Aorta (tissue), 5 donors: ENCODE results near the gene OR4D1. TPM values are rescaled to one million over a fixed set of nuclear protein-coding genes. Genes with fewer than 3 reads are reported as not detected.
"Not testable (repeated sequence)": the region's sequence is repeated elsewhere in the genome, so short reads cannot be mapped to it uniquely, and the experiment has no call there.

Experiments
- ATAC-seq: fragments of 200-7000 bp; cut with Tn5 transposase; one replicate; pipeline ENCODE4 v1.9.1; 2022; ENCODE audit warnings: moderate library complexity; ENCODE audit not compliant: low FRiP score
- DNase-seq, 2 donors: peaks; one replicate each; pipeline ENCODE4 v3.0.0-alpha.2; 2020
- H3K27ac ChIP-seq, 2 donors: one replicate each; pipeline ENCODE4 v1.5.1; 2013; ENCODE audit warnings: low read length in 2 of 2, mild to moderate bottlenecking in 2 of 2, moderate library complexity in 2 of 2, control low read depth in 1 of 2, inconsistent platforms in 1 of 2, low read depth in 1 of 2
- H3K27me3 ChIP-seq, 2 donors: one replicate each; pipeline ENCODE4 v1.6.1; 2013; ENCODE audit warnings: control low read depth in 1 of 2, low read length in 1 of 2, mild to moderate bottlenecking in 1 of 2, moderate library complexity in 1 of 2; ENCODE audit not compliant: insufficient read depth in 2 of 2, control insufficient read depth in 1 of 2
- H3K36me3 ChIP-seq, 2 donors: one replicate each; pipeline ENCODE4 v1.6.1; 2013; ENCODE audit warnings: control low read depth in 1 of 2, low read length in 1 of 2, mild to moderate bottlenecking in 1 of 2; ENCODE audit not compliant: insufficient read depth in 2 of 2, control insufficient read depth in 1 of 2
- H3K4me1 ChIP-seq, 2 donors: one replicate each; pipeline ENCODE4 v1.6.1; 2013; ENCODE audit warnings: low read length in 2 of 2, control low read depth in 1 of 2, mild to moderate bottlenecking in 1 of 2, moderate library complexity in 1 of 2; ENCODE audit not compliant: insufficient read depth in 2 of 2, control insufficient read depth in 1 of 2
- H3K4me3 ChIP-seq, 2 donors: one replicate each; pipeline ENCODE4 v1.5.1; 2013; ENCODE audit warnings: low read length in 2 of 2, control low read depth in 1 of 2, mild to moderate bottlenecking in 1 of 2
- H3K9me3 ChIP-seq: one replicate; pipeline ENCODE4 v1.6.1; 2013; ENCODE audit warnings: mild to moderate bottlenecking, low read length; ENCODE audit not compliant: control insufficient read depth
- WGBS, 2 donors: extraction: QIAGEN DNeasy Blood & Tissue Kit; methylation state at CpG; one replicate each; pipeline ENCODE4 v1.1.7; 2013; 5-methylcytosine and 5-hydroxymethylcytosine counted together
- intact Hi-C, 2 donors: fragments of 100-400 bp; cut with DNase I; formaldehyde crosslinking; loops; one replicate each; pipeline versions ENCODE4 v1.14.2 to v1.15.0; 2022
- polyA plus RNA-seq, 2 donors: library from polyadenylated mRNA; stranded (reverse); fragments of 200-250 nt; gene quantifications; one replicate each; pipeline ENCODE4 v1.2.3, GENCODE V29; 2013
- total RNA-seq, 2 donors: library from RNA; stranded (reverse); fragmentation: NEBNext Ultra II Directional; extraction: Animal tissue kit (Norgen Biotek cat#: 25700); gene quantifications; one replicate each; pipeline ENCODE4 v1.2.1, GENCODE V29; 2021
- donor health status: healthy with polysubstance abuse.
- donor health status: Bipolar disorder and iron deficiency.
- donor health status: DM: no; HTN: no; CAD: no.
- donor health status: DM: no; HTN: no; CAD: no.
- donor health status: DM: yes; HTN: yes; CAD: no.

OR4D1 gene
- total and polyA plus RNA-seq, 4 donors: not detected

DNA sequence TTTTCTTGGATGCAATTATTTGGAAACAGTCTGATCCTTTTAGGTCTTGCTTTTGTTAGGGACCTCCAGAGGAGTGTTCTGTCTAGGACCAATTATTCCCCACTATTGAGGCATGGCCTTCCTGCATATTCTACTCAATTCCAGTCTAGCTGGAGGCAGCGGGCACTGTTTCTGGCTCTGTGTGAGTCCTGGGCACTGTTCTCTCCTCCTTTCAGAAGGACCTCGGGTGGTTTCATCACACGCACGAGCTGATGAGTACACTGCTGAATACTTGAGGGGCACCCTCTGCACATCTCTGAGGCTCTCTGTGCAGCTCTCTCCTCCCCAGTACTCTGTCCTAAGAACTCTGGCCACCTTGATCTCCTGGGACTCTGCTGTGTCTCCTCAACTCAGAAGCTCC, 34.2 kb upstream of the OR4D1 start:
- 75 to 80% methylated on average over 4 of the region's 4 CpGs for WGBS, 2 donors
- H3K4me1 ChIP-seq: no peaks in the 10 kb centered on the region
- intact Hi-C loops: loop anchor here (5.0 to 10.0 kb wide), 5 partner anchors 99 to 979 kb away; partner anchors contain the start of genes MRPS23 (in 1 of the 2) and SRSF1 (in 1 of the 2)
- no peaks in the 10 kb centered on the region for H3K9me3 ChIP-seq
- no peak overlapping the region for H3K27ac ChIP-seq
- ATAC-seq (no peak), DNase-seq (peak in 1 of 2 donors; percentile 56)
- H3K27me3 ChIP-seq: no peaks in the 10 kb centered on the region
- no peaks in the 10 kb centered on the region for H3K36me3 ChIP-seq
- H3K4me3 ChIP-seq: no peak overlapping the region

DNA sequence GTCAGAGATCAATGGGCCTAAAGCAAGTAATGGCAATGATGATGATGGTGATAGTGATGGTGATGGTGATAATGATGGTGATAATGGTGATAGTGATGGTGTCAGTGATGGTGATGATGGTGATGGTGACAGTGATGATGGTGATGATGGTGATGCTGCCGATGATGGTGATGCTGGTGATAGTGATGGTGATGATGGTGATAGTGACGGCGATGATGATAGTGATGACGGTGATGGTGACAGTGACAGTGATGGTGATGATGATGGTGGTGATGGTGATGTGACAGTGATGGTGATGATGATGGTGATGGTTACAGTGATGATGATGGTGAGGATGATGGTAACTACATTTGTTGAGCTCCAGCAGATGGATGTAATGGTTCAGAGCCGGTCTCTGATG, 30.8 kb upstream of the OR4D1 start:
- Histone ChIP-seq H3K27ac (no peak overlapping the region), H3K4me3 (no peak overlapping the region), H3K9me3 (no peaks in the 10 kb centered on the region), H3K4me1 (no peaks in the 10 kb centered on the region), H3K36me3 (no peaks in the 10 kb centered on the region), H3K27me3 (no peaks in the 10 kb centered on the region)
- DNase-seq (no peak), ATAC-seq (no peak)
- WGBS, 2 donors: 91 to 94% methylated on average over 5 of the region's 5 CpGs
- intact Hi-C loops: loop anchor here (10.0 kb wide), 3 partner anchors 103 to 983 kb away; partner anchors contain the start of gene SRSF1 (in 1 of the 2)

DNA sequence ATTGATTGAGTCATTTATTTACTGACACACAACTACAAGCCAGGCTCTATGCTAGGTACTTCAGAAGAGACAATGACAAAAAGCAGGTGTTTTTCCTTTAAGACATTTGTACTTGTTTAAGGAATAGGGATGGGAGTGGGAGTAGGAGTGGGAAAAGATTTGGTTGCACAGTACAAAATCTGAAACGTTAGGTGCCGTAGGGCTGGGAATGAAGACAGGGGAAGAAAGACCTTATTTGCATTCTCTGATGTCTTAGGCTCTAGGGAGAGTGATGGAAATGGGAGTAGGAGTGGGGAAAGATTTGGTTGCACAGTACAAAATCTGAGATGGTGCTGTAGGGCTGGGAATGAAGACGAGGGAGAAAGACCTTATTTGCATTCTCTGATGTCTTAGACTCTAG, 28.7 kb upstream of the OR4D1 start:
- Histone ChIP-seq H3K36me3 (no peaks in the 10 kb centered on the region), H3K4me3 (no peak overlapping the region), H3K9me3 (no peaks in the 10 kb centered on the region), H3K27me3 (no peaks in the 10 kb centered on the region), H3K27ac (no peak overlapping the region), H3K4me1 (no peaks in the 10 kb centered on the region)
- DNase-seq (no peak), ATAC-seq (no peak)
- intact Hi-C loops: loop anchor here (10.0 kb wide), 3 partner anchors 105 to 985 kb away; partner anchors contain the start of gene SRSF1 (in 1 of the 2)
- whole genome bisulfite sequencing, 2 donors: 64 to 68% methylated on average over 3 of the region's 3 CpGs

DNA sequence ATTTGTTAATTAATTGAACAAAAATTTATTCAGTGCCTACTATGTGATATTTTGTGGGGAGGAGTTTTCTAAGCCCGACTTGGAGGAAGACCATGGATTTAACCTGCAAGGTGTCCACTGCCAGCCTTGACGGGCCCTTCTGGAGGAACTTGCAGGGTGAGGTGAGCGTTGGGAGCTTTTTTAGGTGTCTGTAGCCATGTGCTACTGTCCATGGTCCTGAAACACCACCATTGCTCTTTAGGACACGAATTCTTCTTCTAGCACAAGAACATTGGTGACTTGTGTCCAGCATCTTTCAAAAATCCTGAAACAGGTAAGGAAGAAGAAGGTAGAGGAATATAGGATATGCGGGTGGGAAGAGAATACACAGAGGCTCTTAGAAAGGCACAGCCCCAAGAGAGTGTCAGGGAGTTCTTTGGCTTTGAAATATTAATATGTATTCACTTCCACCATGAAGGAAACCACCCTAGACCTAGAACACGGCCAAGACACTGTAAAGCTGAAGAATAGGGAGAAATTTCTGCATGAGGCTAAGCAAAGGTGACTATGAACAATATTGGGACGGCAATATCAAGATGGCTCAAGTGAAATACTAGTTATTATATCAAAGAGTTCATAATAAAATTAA, 27.9 kb upstream of the OR4D1 start:
- H3K36me3 ChIP-seq: no peaks in the 10 kb centered on the region
- 22% methylated on average over 7 of the region's 7 CpGs for WGBS, 2 donors
- peak in 1 of 2 donors; percentile 44 for DNase-seq
- no peak overlapping the region for H3K4me3 ChIP-seq
- intact Hi-C loops: no loop called here
- H3K9me3 ChIP-seq: no peaks in the 10 kb centered on the region
- no peak overlapping the region for H3K27ac ChIP-seq
- no peak for ATAC-seq
- no peaks in the 10 kb centered on the region for H3K4me1 ChIP-seq
- H3K27me3 ChIP-seq: no peaks in the 10 kb centered on the region

DNA sequence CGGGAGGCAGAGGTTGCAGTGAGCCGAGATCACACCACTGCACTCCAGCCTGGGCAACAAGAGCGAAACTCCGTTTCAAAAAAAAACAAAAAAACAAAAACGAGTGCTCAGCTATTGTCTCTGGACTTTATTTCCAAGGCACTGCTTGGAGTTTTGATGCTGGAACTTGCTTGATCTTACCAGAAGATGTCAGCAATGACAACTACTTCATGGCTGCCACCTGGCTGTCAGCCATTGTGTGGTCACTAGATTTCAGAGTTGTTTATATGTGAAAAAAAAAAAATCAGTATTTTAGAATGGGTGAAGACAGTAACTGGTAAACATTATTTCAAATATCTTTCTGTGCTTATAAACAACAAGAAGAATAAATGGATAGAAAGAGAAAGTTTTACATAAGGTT, 26.3 kb upstream of the OR4D1 start:
- H3K36me3 ChIP-seq: no peaks in the 10 kb centered on the region
- no peak for ATAC-seq

DNA sequence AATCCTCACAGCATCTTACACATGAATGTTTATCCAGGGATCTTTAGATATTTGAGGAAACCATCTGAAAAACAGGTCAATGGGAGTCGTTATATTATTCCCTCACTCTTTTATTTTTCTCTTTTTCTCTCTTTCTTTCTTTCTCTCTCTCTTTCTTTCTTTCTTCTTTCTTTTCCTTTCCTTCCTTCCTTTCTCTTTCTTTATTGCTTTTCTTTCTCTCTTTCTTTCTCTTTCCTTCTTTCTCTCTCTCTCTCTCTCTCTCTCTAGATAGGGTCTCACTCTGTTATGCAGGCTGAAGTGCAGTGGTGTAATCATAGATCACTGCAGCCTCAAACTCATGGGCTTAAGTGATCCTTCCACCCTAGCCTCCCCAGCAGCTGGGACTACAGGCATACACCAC, 20.3 kb upstream of the OR4D1 start:
- Histone ChIP-seq H3K27me3 (no peaks in the 10 kb centered on the region), H3K4me1 (no peaks in the 10 kb centered on the region), H3K36me3 (no peaks in the 10 kb centered on the region), H3K9me3 (no peaks in the 10 kb centered on the region), H3K4me3 (no peak overlapping the region), H3K27ac (no peak overlapping the region)
- DNase-seq (no peak), ATAC-seq (no peak)
- intact Hi-C loops: no loop called here
- 45 to 54% methylated on average over 1 of the region's 1 CpG for WGBS, 2 donors

More for the DNA sequence above, 26.3 kb upstream of the OR4D1 start:
- WGBS, 2 donors: 52 to 56% methylated on average over 5 of the region's 5 CpGs
- Histone ChIP-seq H3K27ac (no peak overlapping the region), H3K9me3 (no peaks in the 10 kb centered on the region), H3K4me1 (no peaks in the 10 kb centered on the region), H3K27me3 (no peaks in the 10 kb centered on the region), H3K4me3 (no peak overlapping the region)
- DNase-seq: no peak
- intact Hi-C loops: no loop called here

DNA sequence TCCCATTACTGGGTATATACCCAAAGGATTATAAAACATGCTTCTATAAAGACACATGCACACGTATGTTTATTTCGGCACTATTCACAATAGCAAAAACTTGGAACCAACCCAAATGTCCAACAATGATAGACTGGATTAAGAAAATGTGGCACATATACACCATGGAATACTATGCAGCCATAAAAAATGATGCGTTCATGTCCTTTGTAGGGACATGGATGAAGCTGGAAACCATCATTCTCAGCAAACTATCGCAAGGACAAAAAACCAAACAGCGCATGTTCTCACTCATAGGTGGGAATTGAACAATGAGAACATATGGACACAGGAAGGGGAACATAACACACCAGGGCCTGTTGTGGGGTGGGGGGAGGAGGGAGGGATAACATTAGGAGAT, 15.5 kb upstream of the OR4D1 start:
- 96% methylated on average over 5 of the region's 5 CpGs for WGBS, 2 donors
- H3K36me3 ChIP-seq, DNase-seq, H3K27me3 ChIP-seq, intact Hi-C loops, H3K27ac ChIP-seq, ATAC-seq, H3K4me3 ChIP-seq, H3K4me1 ChIP-seq: not testable (repeated sequence)
- H3K9me3 ChIP-seq: peaks cover 13% of the 10 kb centered on the region

DNA sequence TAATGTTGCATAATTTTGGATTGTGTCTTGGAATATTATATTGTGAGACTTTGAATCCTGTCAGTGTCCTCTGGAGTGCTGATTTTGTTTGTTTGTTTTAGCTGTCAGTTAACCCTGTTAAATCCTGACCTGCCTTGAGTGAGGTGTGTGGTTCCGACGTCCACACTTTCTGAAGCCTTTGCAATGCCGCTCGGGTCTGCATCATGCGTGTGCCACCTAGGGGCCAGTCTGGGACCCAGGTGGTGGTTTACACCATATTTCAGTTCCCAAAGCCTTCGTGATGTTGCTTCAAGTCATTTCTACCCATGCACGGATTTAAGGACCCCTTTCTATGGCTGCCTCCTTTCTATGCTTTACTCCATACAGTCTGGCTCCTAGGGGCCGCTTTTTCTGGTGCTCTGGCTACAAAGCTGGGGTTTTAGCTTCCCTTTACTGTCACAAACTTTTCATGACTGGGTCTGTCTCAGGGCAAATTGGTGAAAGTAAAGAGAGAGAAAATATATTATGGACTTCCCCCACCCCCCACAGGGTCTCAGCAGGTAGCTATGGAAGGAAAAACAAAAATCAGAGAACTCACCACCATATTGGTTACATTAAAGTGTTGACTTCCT, 11.4 kb upstream of the OR4D1 start:
- Histone ChIP-seq H3K27me3 (no peaks in the 10 kb centered on the region), H3K36me3 (no peaks in the 10 kb centered on the region), H3K4me1 (no peaks in the 10 kb centered on the region), H3K27ac (no peak overlapping the region), H3K4me3 (no peak overlapping the region), H3K9me3 (peaks cover 13% of the 10 kb centered on the region)
- ATAC-seq: no peak
- DNase-seq: no peak
- WGBS, 2 donors: 24 to 27% methylated on average over 8 of the region's 8 CpGs
- intact Hi-C loops: no loop called here

DNA sequence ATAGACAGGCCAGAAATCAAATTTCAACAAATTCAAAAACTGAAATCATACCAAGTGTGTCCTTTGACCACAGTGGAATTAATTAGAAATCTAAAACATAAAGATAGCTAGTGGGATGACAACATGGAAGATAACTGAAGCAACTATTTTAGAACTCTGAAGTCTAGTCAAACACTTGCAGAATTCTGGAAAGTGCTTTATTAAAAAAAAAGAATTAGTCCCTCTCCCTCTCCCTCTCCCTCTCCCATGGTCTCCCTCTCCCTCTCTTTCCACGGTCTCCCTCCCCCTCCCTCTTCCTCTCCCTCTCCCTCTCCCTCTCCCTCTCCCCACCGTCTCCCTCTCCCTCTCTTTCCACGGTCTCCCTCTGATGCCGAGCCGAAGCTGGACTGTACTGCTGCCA, 6.7 kb upstream of the OR4D1 start:
- ATAC-seq: no peak
- no peaks in the 10 kb centered on the region for H3K27me3 ChIP-seq
- no peaks in the 10 kb centered on the region for H3K36me3 ChIP-seq
- no peak for DNase-seq
- H3K27ac ChIP-seq: no peak overlapping the region
- H3K4me3 ChIP-seq: no peak overlapping the region
- no peaks in the 10 kb centered on the region for H3K4me1 ChIP-seq
- peaks cover 5% of the 10 kb centered on the region for H3K9me3 ChIP-seq
- 67 to 80% methylated on average over 1 to 5 of the region's 5 CpGs for WGBS, 2 donors
- intact Hi-C loops: no loop called here
